ENCODE results near the gene RAX. TPM values are rescaled to one million over a fixed set of nuclear protein-coding genes. Genes with fewer than 3 reads are reported as not detected.

RAX gene
- total RNA-seq, 2 donors from 2014 or later: 0.23 to 0.40 TPM

- H3K9me3 ChIP-seq: no peaks in the 10 kb centered on the region
- H3K27ac ChIP-seq: no peak overlapping the region
- intact Hi-C loops (cut with DNase I): no loop called here
- no peak for DNase-seq (ENCODE audit: low spot score)
- TF ChIP-seq POLR2AphosphoS5 (IDR thresholded peaks at IDR 0.05) (no peak), CTCF (IDR thresholded peaks at IDR 0.05) (no peak), POLR2A (IDR thresholded peaks at IDR 0.05) (no peak)
- 17% methylated on average over 6 of the region's 6 CpGs for WGBS
- no peaks in the 10 kb centered on the region for H3K36me3 ChIP-seq
- peaks cover 4% of the 10 kb centered on the region for H3K27me3 ChIP-seq (replicated peaks; ENCODE audit: insufficient read depth)
- H3K4me3 ChIP-seq: no peak overlapping the region
- no peaks in the 10 kb centered on the region for H3K4me1 ChIP-seq (replicated peaks)
These were observed 13.1 kb upstream of the RAX start for GRCh38 chr18:59286341-59286740.

DNA sequence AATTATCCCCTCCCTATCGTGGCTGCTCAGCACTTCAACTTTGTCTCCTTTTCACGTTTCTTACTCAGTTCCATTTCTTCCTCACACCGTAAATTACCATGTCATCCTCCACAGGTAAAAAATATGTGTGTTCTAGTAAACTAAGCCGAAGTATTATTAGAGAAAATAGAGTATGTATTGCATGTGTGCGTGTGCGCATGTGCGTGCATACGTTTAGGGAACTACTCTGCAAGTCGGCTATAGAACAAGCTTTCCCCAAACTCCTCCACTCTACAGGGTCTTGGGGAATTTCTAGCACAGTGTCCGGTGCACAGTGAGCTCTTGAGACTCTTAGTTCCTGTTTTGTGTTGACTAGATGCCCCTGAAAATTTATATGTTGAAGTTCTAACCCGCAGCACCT, 9.1 kb upstream of the RAX start:
- no peaks in the 10 kb centered on the region for H3K36me3 ChIP-seq
- peaks cover 6% of the 10 kb centered on the region for H3K27me3 ChIP-seq (replicated peaks; ENCODE audit: insufficient read depth)
- no peak for DNase-seq (ENCODE audit: low spot score)
- intact Hi-C loops (cut with DNase I): no loop called here
- H3K27ac ChIP-seq: no peak overlapping the region
- H3K9me3 ChIP-seq: no peaks in the 10 kb centered on the region
- H3K4me3 ChIP-seq: no peak overlapping the region
- no peak for TF ChIP-seq POLR2A (IDR thresholded peaks at IDR 0.05)
- no peak for TF ChIP-seq POLR2AphosphoS5 (IDR thresholded peaks at IDR 0.05)
- no peak for TF ChIP-seq CTCF (IDR thresholded peaks at IDR 0.05)
- H3K4me1 ChIP-seq (replicated peaks): no peaks in the 10 kb centered on the region
- WGBS: 84% methylated on average over 11 of the region's 11 CpGs

GRCh38 chr18:59279722-59280121, 6.5 kb upstream of the RAX start:
- intact Hi-C loops (cut with DNase I): no loop called here
- H3K4me3 ChIP-seq: no peak overlapping the region
- no peak for DNase-seq (ENCODE audit: low spot score)
- peaks cover 6% of the 10 kb centered on the region for H3K27me3 ChIP-seq (replicated peaks; ENCODE audit: insufficient read depth)
- no peaks in the 10 kb centered on the region for H3K4me1 ChIP-seq (replicated peaks)
- 48% methylated on average over 1 of the region's 1 CpG for WGBS
- H3K36me3 ChIP-seq: no peaks in the 10 kb centered on the region
- no peak overlapping the region for H3K27ac ChIP-seq
- no peaks in the 10 kb centered on the region for H3K9me3 ChIP-seq
- no peak for TF ChIP-seq CTCF (IDR thresholded peaks at IDR 0.05)
- no peak for TF ChIP-seq POLR2A (IDR thresholded peaks at IDR 0.05)
- no peak for TF ChIP-seq POLR2AphosphoS5 (IDR thresholded peaks at IDR 0.05)

DNA sequence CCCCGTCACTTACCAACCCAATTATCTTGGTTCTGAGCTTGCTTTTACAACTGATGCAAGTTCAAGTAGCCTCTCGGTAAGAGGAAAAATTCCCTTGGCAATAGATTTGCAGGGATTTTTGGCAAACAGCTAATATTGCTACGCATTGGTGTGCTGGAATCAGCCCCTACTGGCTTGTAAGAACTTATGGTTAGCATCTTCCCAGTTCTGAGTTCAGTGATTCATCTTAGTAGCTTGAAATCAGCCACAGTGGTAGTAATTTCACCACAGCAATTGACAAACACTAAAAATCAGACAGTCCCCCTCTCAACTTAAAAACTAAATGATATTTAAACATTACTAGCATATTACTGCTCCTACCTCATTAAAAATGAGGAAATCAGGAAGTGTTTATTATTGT, 5.9 kb upstream of the RAX start:
- WGBS: 64% methylated on average over 3 of the region's 3 CpGs
- DNase-seq (ENCODE audit: low spot score): no peak
- H3K4me3 ChIP-seq: no peak overlapping the region
- H3K27ac ChIP-seq: no peak overlapping the region
- TF ChIP-seq CTCF (IDR thresholded peaks at IDR 0.05): no peak
- no peak for TF ChIP-seq POLR2AphosphoS5 (IDR thresholded peaks at IDR 0.05)
- TF ChIP-seq POLR2A (IDR thresholded peaks at IDR 0.05): no peak
- intact Hi-C loops (cut with DNase I): no loop called here
- peaks cover 7% of the 10 kb centered on the region for H3K27me3 ChIP-seq (replicated peaks; ENCODE audit: insufficient read depth)
- no peaks in the 10 kb centered on the region for H3K4me1 ChIP-seq (replicated peaks)
- H3K9me3 ChIP-seq: no peaks in the 10 kb centered on the region
- no peaks in the 10 kb centered on the region for H3K36me3 ChIP-seq

- WGBS: 73% methylated on average over 5 of the region's 5 CpGs
- Histone ChIP-seq H3K27me3 (replicated peaks; ENCODE audit: insufficient read depth) (peaks cover 11% of the 10 kb centered on the region), H3K4me1 (replicated peaks) (no peaks in the 10 kb centered on the region), H3K9me3 (no peaks in the 10 kb centered on the region), H3K36me3 (no peaks in the 10 kb centered on the region), H3K4me3 (no peak overlapping the region), H3K27ac (no peak overlapping the region)
- no peak for TF ChIP-seq CTCF (IDR thresholded peaks at IDR 0.05)
- TF ChIP-seq POLR2AphosphoS5 (IDR thresholded peaks at IDR 0.05): no peak
- TF ChIP-seq POLR2A (IDR thresholded peaks at IDR 0.05): no peak
- DNase-seq (ENCODE audit: low spot score): no peak
- intact Hi-C loops (cut with DNase I): no loop called here
These were observed 5.5 kb upstream of the RAX start for GRCh38 chr18:59278793-59279192.
